ENCODE data around the gene CD300LG.
"Not testable (repeated sequence)": the region's sequence is repeated elsewhere in the genome, so short reads cannot be mapped to it uniquely, and the experiment has no call there.

Gene CD300LG

GRCh38 chr17:43846963-43847371 lies at the start of gene CD300LG:
CD300LG (plus strand) TSS chr17:43847176; CDS start chr17:43847217, 41 bp downstream.
- no peak for DNase-seq

GRCh38 chr17:43798024-43798423 lies 49.0 kb upstream of the CD300LG start:
- not testable (repeated sequence) for DNase-seq

- no peak for DNase-seq
These were observed 47.9 kb upstream of the CD300LG start for GRCh38 chr17:43799047-43799446.

- DNase-seq, result peak in 8 of 56 donors; percentile 6 to 34 (median 20)
These were observed 46.2 kb upstream of the CD300LG start for GRCh38 chr17:43800736-43801135.

GRCh38 chr17:43801844-43802243 lies 45.1 kb upstream of the CD300LG start:
- DNase-seq, result no peak

GRCh38 chr17:43803758-43804157 lies 43.2 kb upstream of the CD300LG start:
- DNase-seq, result no peak

- DNase-seq, result no peak
These were observed 41.9 kb upstream of the CD300LG start for GRCh38 chr17:43805117-43805516.

- no peak for DNase-seq
These were observed 38.9 kb upstream of the CD300LG start for GRCh38 chr17:43808076-43808475.

- no peak for DNase-seq
These were observed 37.9 kb upstream of the CD300LG start for GRCh38 chr17:43809121-43809520.

- DNase-seq, result no peak
These were observed 36.7 kb upstream of the CD300LG start for GRCh38 chr17:43810226-43810715.

GRCh38 chr17:43810823-43811222 lies 36.2 kb upstream of the CD300LG start:
- DNase-seq, result no peak

- no peak for DNase-seq
These were observed 34.3 kb upstream of the CD300LG start for GRCh38 chr17:43812396-43813265.

GRCh38 chr17:43813386-43813785 lies 33.6 kb upstream of the CD300LG start:
- DNase-seq, result no peak

GRCh38 chr17:43814026-43814425 lies 33.0 kb upstream of the CD300LG start:
- DNase-seq, result no peak

GRCh38 chr17:43814714-43815113 lies 32.3 kb upstream of the CD300LG start:
- DNase-seq, result no peak

- DNase-seq, result no peak
These were observed 30.3 kb upstream of the CD300LG start for GRCh38 chr17:43816336-43817320.

- DNase-seq, result no peak
These were observed 29.1 kb upstream of the CD300LG start for GRCh38 chr17:43817826-43818225.

GRCh38 chr17:43818966-43819365 lies 28.0 kb upstream of the CD300LG start:
- DNase-seq, result no peak

- no peak for DNase-seq
These were observed 26.2 kb upstream of the CD300LG start for GRCh38 chr17:43820759-43821158.

GRCh38 chr17:43822570-43823190 lies 24.3 kb upstream of the CD300LG start:
- DNase-seq, result no peak

- DNase-seq, result peak in 1 of 56 donors; percentile 2
These were observed 23.5 kb upstream of the CD300LG start for GRCh38 chr17:43823350-43824084.
